Neuronal stem cell (in vitro differentiated cells): ENCODE results near the gene TPP1.

Experiments
- DNase-seq: peaks from one replicate; pipeline ENCODE4 v3.0.0-alpha.2; 2013; ENCODE audit warnings: low spot score
- H2AFZ ChIP-seq: one replicate; pipeline ENCODE4 v1.6.1; 2013; ENCODE audit warnings: mild to moderate bottlenecking, low read length, inconsistent platforms
- H2AK5ac ChIP-seq: 2 replicates; pipeline ENCODE4 v1.6.1; 2013; ENCODE audit warnings: low read depth, mild to moderate bottlenecking, inconsistent platforms, low read length, moderate library complexity, mixed read lengths
- H2BK120ac ChIP-seq: 2 replicates; pipeline ENCODE4 v1.6.1; 2013; ENCODE audit warnings: low read depth, mild to moderate bottlenecking, inconsistent platforms, low read length, moderate library complexity, mixed read lengths
- H2BK12ac ChIP-seq: one replicate; pipeline ENCODE4 v1.6.1; 2013; ENCODE audit warnings: low read length, inconsistent platforms
- H2BK15ac ChIP-seq: 2 replicates; pipeline ENCODE4 v1.6.1; 2013; ENCODE audit warnings: mild to moderate bottlenecking, low read length, inconsistent platforms, mixed read lengths
- H2BK5ac ChIP-seq: one replicate; pipeline ENCODE4 v1.6.1; 2013; ENCODE audit warnings: inconsistent platforms, mild to moderate bottlenecking, low read length, moderate library complexity
- H3K14ac ChIP-seq: one replicate; pipeline ENCODE4 v1.6.1; 2013; ENCODE audit warnings: low read length, inconsistent platforms
- H3K18ac ChIP-seq: 2 replicates; pipeline ENCODE4 v1.6.1; 2013; ENCODE audit warnings: low read length, inconsistent platforms
- H3K23ac ChIP-seq: 2 replicates; pipeline ENCODE4 v1.6.1; 2013; ENCODE audit warnings: low read depth, mild to moderate bottlenecking, mixed read lengths, low read length, inconsistent platforms; ENCODE audit not compliant: poor library complexity
- H3K27ac ChIP-seq: replicated peaks from 3 replicates; pipeline ENCODE4 v1.5.1; 2013; ENCODE audit warnings: low read length, inconsistent platforms
- H3K27me3 ChIP-seq, 3 experiments: 2 replicates each; pipeline ENCODE4 v1.6.1; 2013; ENCODE audit warnings: low read length in 3 of 3, mild to moderate bottlenecking in 2 of 3, inconsistent platforms in 1 of 3, low read depth in 1 of 3, mixed read lengths in 1 of 3, moderate library complexity in 1 of 3; ENCODE audit not compliant: control insufficient read depth in 3 of 3, insufficient read depth in 3 of 3
- H3K36me3 ChIP-seq, 2 donors: replicated peaks in 1 of 2; 2 replicates each; pipeline ENCODE4 v1.6.1; 2013; ENCODE audit warnings: low read length in 2 of 2; ENCODE audit not compliant: control insufficient read depth in 2 of 2, insufficient read depth in 2 of 2
- H3K4ac ChIP-seq: 2 replicates; pipeline ENCODE4 v1.6.1; 2013; ENCODE audit warnings: inconsistent platforms, mild to moderate bottlenecking, low read length, moderate library complexity
- H3K4me1 ChIP-seq, 2 donors: 1 replicate in 1 of 2; 2 replicates in 1 of 2; pipeline ENCODE4 v1.6.1; 2013; ENCODE audit warnings: low read length in 2 of 2, low read depth in 1 of 2; ENCODE audit not compliant: control insufficient read depth in 2 of 2, insufficient read depth in 1 of 2
- H3K4me2 ChIP-seq: one replicate; pipeline ENCODE4 v1.6.1; 2013; ENCODE audit warnings: mild to moderate bottlenecking, low read length, inconsistent platforms; ENCODE audit not compliant: insufficient read depth, poor library complexity, severe bottlenecking
- H3K4me3 ChIP-seq, 2 donors: 2 replicates each; pipeline ENCODE4 v1.5.1; 2013; ENCODE audit warnings: low read length in 2 of 2, mild to moderate bottlenecking in 2 of 2, inconsistent platforms in 1 of 2, moderate library complexity in 1 of 2
- H3K79me1 ChIP-seq: one replicate; pipeline ENCODE4 v1.6.1; 2013; ENCODE audit warnings: low read depth, mild to moderate bottlenecking, inconsistent platforms, low read length, moderate library complexity
- H3K9ac ChIP-seq: one replicate; pipeline ENCODE4 v1.6.1; 2013; ENCODE audit warnings: mild to moderate bottlenecking, low read depth, low read length, inconsistent platforms; ENCODE audit not compliant: poor library complexity
- H3K9me3 ChIP-seq, 2 donors: replicated peaks in 1 of 2; 2 replicates each; pipeline versions ENCODE3 to v1.6.1; 2013; ENCODE audit warnings: low read length in 2 of 2, mild to moderate bottlenecking in 2 of 2, inconsistent platforms in 1 of 2, low read depth in 1 of 2, mixed read lengths in 1 of 2, moderate library complexity in 1 of 2; ENCODE audit not compliant: control insufficient read depth in 2 of 2, insufficient read depth in 1 of 2
- H4K8ac ChIP-seq: one replicate; pipeline ENCODE4 v1.6.1; 2013; ENCODE audit warnings: low read depth, mild to moderate bottlenecking, inconsistent platforms, low read length, moderate library complexity
- H4K91ac ChIP-seq: one replicate; pipeline ENCODE4 v1.6.1; 2013; ENCODE audit warnings: low read length, low read depth, mild to moderate bottlenecking, inconsistent platforms; ENCODE audit not compliant: poor library complexity
- WGBS, 2 donors: extraction: QIAGEN DNeasy Blood & Tissue Kit; methylation state at CpG; one replicate each; pipeline ENCODE4 v1.1.7; 2013; ENCODE audit warnings: missing lambda C conversion rate in 2 of 2, mixed read lengths in 1 of 2; ENCODE audit not compliant: insufficient read length in 2 of 2, insufficient replicate concordance in 1 of 2; ENCODE audit errors: extremely low coverage in 2 of 2; 5-methylcytosine and 5-hydroxymethylcytosine counted together

TPP1 gene

GRCh38 chr11:6587360-6587953 lies 31.8 kb downstream of the TPP1 start:
- H3K4ac ChIP-seq: peak overlapping the region; percentile 37
- H3K27ac ChIP-seq: no peak overlapping the region
- H2BK5ac ChIP-seq: peak overlapping the region; percentile 75
- no peak overlapping the region for H2BK120ac ChIP-seq
- H3K79me1 ChIP-seq: peaks cover 5% of the 10 kb centered on the region
- no peak overlapping the region for H3K9ac ChIP-seq
- H4K91ac ChIP-seq: no peak overlapping the region
- H2AFZ ChIP-seq: no peak overlapping the region
- H3K23ac ChIP-seq: no peak overlapping the region
- H4K8ac ChIP-seq: peak overlapping the region; percentile 92
- no peak overlapping the region for H3K4me3 ChIP-seq
- H2AK5ac ChIP-seq: peak overlapping the region; percentile 79
- H3K18ac ChIP-seq: peak overlapping the region; percentile 90
- peak overlapping the region; percentile 92 for H2BK15ac ChIP-seq
- H3K27me3 ChIP-seq: no peaks in the 10 kb centered on the region
- H3K36me3 ChIP-seq: peaks cover 0 to 23% of the 10 kb centered on the region in 2 donors
- WGBS, 2 donors: no CpG with 5 or more reads among the region's 11 CpGs
- no peak for DNase-seq
- H3K14ac ChIP-seq: peak overlapping the region; percentile 94
- peaks cover 4 to 23% of the 10 kb centered on the region in 2 donors for H3K9me3 ChIP-seq
- H3K4me1 ChIP-seq: peaks cover 0 to 2% of the 10 kb centered on the region in 2 donors
- H2BK12ac ChIP-seq: peak overlapping the region; percentile 97
- no peak overlapping the region for H3K4me2 ChIP-seq

GRCh38 chr11:6586434-6587359 lies 32.5 kb downstream of the TPP1 start:
- Histone ChIP-seq H3K4ac (no peak overlapping the region), H2BK120ac (peak overlapping the region; percentile 47), H3K18ac (peak overlapping the region; percentile 90), H2AFZ (no peak overlapping the region), H3K36me3 (peaks cover 0 to 15% of the 10 kb centered on the region in 2 donors), H3K9me3 (peaks cover 4 to 23% of the 10 kb centered on the region in 2 donors), H4K8ac (peak overlapping the region; percentile 65), H3K14ac (no peak overlapping the region), H3K4me1 (peaks cover 0 to 2% of the 10 kb centered on the region in 2 donors), H2BK5ac (peak overlapping the region; percentile 75), H2BK12ac (peak overlapping the region; percentile 73), H3K9ac (peak overlapping the region; percentile 60), H2BK15ac (peak overlapping the region; percentile 85), H3K27me3 (no peaks in the 10 kb centered on the region), H2AK5ac (no peak overlapping the region), H3K23ac (peak overlapping the region; percentile 43), H3K27ac (no peak overlapping the region), H4K91ac (peak overlapping the region; percentile 53), H3K79me1 (peaks cover 5% of the 10 kb centered on the region), H3K4me2 (peak overlapping the region; percentile 40), H3K4me3 (peak overlapping the region in 1 of 2 donors; percentile 20)
- WGBS, 2 donors: no CpG with 5 or more reads among the region's 25 CpGs
- no peak for DNase-seq

DNA sequence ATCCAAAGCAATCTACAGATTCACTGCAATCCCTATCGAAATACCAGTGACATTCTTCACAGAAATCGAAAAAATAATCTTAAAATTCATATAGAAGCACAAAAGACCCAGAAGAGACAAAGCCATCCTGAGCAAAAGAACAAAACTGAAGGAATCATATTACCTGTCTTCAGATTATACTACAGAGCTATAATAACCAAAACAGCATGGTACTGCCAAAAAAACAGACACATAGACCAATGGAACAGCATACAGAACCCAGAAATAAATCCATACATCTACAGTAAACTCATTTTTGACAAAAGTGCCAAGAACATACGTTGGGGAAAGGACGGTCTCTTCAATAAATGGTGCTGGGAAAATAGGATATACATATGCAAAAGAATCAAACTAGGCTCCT lies 34.7 kb downstream of the TPP1 start:
- H2BK5ac ChIP-seq: no peak overlapping the region
- H2AFZ ChIP-seq: no peak overlapping the region
- H3K27me3 ChIP-seq: no peaks in the 10 kb centered on the region
- H3K4ac ChIP-seq: no peak overlapping the region
- H3K9ac ChIP-seq: no peak overlapping the region
- H4K91ac ChIP-seq: no peak overlapping the region
- peaks cover 5% of the 10 kb centered on the region for H3K79me1 ChIP-seq
- peaks cover 0 to 2% of the 10 kb centered on the region in 2 donors for H3K4me1 ChIP-seq
- no peak overlapping the region for H3K23ac ChIP-seq
- H3K27ac ChIP-seq: no peak overlapping the region
- no peak for DNase-seq
- H3K9me3 ChIP-seq: peaks cover 8 to 23% of the 10 kb centered on the region in 2 donors
- H2AK5ac ChIP-seq: no peak overlapping the region
- no peak overlapping the region for H2BK12ac ChIP-seq
- H3K14ac ChIP-seq: no peak overlapping the region
- no peak overlapping the region for H3K4me3 ChIP-seq
- H3K36me3 ChIP-seq: peaks cover 0 to 4% of the 10 kb centered on the region in 2 donors
- WGBS, 2 donors: no CpG with 5 or more reads among the region's 4 CpGs
- no peak overlapping the region for H2BK15ac ChIP-seq
- H4K8ac ChIP-seq: no peak overlapping the region
- H3K18ac ChIP-seq: no peak overlapping the region
- H2BK120ac ChIP-seq: no peak overlapping the region
- H3K4me2 ChIP-seq: no peak overlapping the region

DNA sequence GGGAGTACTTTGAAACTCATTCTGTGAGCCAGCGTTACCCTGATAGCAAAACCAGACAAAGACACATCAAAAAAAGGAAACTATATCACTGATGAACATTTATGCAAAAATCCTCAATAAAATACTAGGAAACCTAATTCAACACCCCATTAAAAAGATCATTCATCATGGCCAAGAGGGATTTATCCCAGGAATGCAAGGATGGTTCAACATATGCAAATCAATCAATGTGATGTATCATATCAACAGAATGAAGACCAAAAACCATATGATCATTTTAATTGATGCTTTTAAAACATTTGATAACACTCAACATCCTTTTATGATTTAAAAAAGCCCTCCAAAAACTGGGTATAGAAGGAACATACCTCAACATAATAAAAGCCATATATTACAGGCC lies 35.6 kb downstream of the TPP1 start:
- no peak overlapping the region for H2BK120ac ChIP-seq
- no peak overlapping the region for H3K9ac ChIP-seq
- H3K4me3 ChIP-seq: no peak overlapping the region
- no peak for DNase-seq
- H3K4me2 ChIP-seq: no peak overlapping the region
- H2AK5ac ChIP-seq: no peak overlapping the region
- H3K27ac ChIP-seq: no peak overlapping the region
- peaks cover 5% of the 10 kb centered on the region for H3K79me1 ChIP-seq
- peaks cover 0 to 2% of the 10 kb centered on the region in 2 donors for H3K4me1 ChIP-seq
- no peak overlapping the region for H2BK15ac ChIP-seq
- H3K27me3 ChIP-seq: no peaks in the 10 kb centered on the region
- no peak overlapping the region for H2AFZ ChIP-seq
- no peak overlapping the region for H3K4ac ChIP-seq
- no peak overlapping the region for H3K14ac ChIP-seq
- no peak overlapping the region for H3K23ac ChIP-seq
- H2BK5ac ChIP-seq: no peak overlapping the region
- no CpG with 5 or more reads among the region's 1 CpG for WGBS, 2 donors
- peaks cover 0 to 4% of the 10 kb centered on the region in 2 donors for H3K36me3 ChIP-seq
- no peak overlapping the region for H4K8ac ChIP-seq
- no peak overlapping the region for H2BK12ac ChIP-seq
- no peak overlapping the region for H4K91ac ChIP-seq
- no peak overlapping the region for H3K18ac ChIP-seq
- H3K9me3 ChIP-seq: peaks cover 8 to 23% of the 10 kb centered on the region in 2 donors
